WTC11 (cell line): ENCODE measurements around the gene RARS2.

Experiments used
- ATF6 ChIP-seq: sonication (generic); formaldehyde crosslinking; IDR thresholded peaks from 2 replicates; pipeline ENCODE4 v1.8.1; 2023; ENCODE audit warnings: mild to moderate bottlenecking, missing genetic modification reagents
- CREB1 ChIP-seq: sonication (generic); formaldehyde crosslinking; IDR thresholded peaks from 2 replicates; pipeline ENCODE4 v1.8.0; 2023; ENCODE audit warnings: mild to moderate bottlenecking, missing genetic modification reagents
- ESRRA ChIP-seq: sonication (generic); formaldehyde crosslinking; IDR thresholded peaks from 2 replicates; pipeline ENCODE4 v1.8.1; 2022; ENCODE audit warnings: mild to moderate bottlenecking, missing genetic modification reagents, borderline replicate concordance
- GABPB1 ChIP-seq: sonication (generic); formaldehyde crosslinking; IDR thresholded peaks from 2 replicates; pipeline ENCODE4 v1.8.1; 2023; ENCODE audit warnings: mild to moderate bottlenecking, missing genetic modification reagents
- IRF1 ChIP-seq: sonication (generic); formaldehyde crosslinking; IDR thresholded peaks from 2 replicates; pipeline ENCODE4 v1.8.0; 2023; ENCODE audit warnings: missing genetic modification reagents
- SP1 ChIP-seq: sonication (generic); formaldehyde crosslinking; conservative IDR thresholded peaks from 2 replicates; pipeline ENCODE4 v1.8.1; 2022; ENCODE audit warnings: missing genetic modification reagents
- ZNF423 ChIP-seq: fragments of 250-450 bp; sonication (Bioruptor Pico); IDR thresholded peaks from 2 replicates; pipeline ENCODE4 v2.1.2; 2022; ENCODE audit warnings: mild to moderate bottlenecking, moderate library complexity

GRCh38 chr6:87588756-87589407 lies 905 bp downstream of the RARS2 start:
- TF ChIP-seq GABPB1 (CRISPR knock-in tag) = no peak
- no peak for TF ChIP-seq IRF1 (CRISPR knock-in tag)
- TF ChIP-seq ESRRA (CRISPR knock-in tag) = no peak
- no peak for TF ChIP-seq CREB1 (CRISPR knock-in tag)
- TF ChIP-seq ZNF423 = no peak
- no peak for TF ChIP-seq ATF6
- TF ChIP-seq SP1 (CRISPR knock-in tag) = no peak
